NCI-H146 (cell line): Measurements from ENCODE around the gene FGF6.
A peak's percentile ranks its signal among the peaks of the same experiment; 100 is the strongest.

Experiments used
- DNase-seq: peaks from one replicate; lab custom pipeline; 2025; lab: John Stamatoyannopoulos, UW

The FGF6 gene

DNA sequence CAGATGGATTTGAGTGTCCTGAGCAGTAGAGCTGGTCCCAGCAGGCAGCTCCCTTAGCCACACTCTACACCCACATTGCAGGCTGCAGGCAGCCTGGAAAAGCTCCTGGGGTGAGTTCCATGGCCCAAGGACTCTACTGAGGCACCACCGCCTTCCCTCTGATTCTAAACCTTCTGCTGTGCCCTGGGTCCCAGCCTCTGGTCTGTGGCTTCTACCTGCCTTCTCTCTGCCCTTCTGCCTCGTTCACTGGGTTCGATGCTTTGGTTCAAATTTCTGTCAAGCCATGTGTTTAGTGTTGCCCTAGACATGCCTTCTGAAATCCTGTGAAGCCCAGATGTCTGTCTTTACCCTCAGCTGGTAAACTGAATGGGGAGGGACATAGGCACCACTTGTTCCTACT is 1.5 kb upstream of the FGF6 start:
- no peak for DNase-seq

DNA sequence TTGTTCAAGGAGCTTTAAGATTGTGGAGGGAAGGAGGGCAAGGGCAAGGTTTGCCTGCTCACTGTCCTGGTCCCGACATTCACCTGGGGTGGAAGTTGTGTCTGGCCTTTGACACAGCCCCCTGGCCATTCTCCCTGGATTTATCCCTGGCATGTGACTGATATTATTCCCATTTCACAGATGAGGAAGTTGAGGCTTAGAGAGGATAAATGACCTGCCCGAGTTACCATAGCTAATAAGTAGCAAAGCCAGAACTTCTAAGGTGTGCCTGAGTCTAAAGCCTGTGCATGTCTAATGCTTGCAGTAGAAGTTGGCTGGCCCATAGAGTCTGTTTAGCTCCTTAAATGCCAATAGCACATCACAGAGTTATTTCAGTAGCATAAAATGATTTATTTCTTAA is 720 bp upstream of the FGF6 start:
- no peak for DNase-seq

DNA sequence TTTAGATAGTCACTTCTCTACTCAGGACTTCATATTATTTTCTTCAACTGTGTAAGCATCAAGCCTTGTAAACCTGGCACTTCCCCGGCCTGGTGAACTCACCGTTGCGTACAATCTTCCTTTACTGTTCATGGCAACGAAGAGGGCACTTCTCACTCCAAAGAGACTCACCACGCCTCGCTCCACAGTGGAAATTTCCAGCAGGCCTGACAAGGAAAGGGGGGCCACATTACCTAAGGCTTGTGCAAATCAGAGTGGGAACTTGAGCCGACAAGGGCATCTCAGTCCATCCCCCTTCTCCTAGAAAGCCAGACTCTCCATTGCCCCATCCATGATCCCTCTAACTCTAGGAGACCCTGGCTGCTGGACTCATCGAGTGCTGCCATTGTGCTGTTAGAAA is 1.6 kb downstream of the FGF6 start:
- no peak for DNase-seq

DNA sequence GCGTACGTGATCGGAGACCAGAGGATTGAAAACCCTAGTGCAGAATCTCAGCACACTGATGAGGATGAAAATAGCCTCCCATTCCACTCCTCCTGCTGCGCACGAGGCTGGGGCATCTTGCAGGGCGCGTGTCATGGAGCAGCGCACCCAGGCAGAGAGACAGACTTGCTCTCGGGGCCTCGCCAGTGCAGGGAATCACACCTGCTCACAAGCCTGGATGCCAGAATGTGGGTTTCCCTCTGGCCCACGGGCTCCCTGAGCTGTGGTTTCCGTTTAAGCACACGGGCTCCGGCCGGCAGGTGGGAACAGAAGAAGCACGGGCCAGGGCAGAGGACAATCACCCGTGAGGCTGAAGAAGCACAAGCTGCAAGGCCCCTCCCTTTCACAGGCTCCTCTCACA is 2.0 kb downstream of the FGF6 start:
- no peak for DNase-seq

DNA sequence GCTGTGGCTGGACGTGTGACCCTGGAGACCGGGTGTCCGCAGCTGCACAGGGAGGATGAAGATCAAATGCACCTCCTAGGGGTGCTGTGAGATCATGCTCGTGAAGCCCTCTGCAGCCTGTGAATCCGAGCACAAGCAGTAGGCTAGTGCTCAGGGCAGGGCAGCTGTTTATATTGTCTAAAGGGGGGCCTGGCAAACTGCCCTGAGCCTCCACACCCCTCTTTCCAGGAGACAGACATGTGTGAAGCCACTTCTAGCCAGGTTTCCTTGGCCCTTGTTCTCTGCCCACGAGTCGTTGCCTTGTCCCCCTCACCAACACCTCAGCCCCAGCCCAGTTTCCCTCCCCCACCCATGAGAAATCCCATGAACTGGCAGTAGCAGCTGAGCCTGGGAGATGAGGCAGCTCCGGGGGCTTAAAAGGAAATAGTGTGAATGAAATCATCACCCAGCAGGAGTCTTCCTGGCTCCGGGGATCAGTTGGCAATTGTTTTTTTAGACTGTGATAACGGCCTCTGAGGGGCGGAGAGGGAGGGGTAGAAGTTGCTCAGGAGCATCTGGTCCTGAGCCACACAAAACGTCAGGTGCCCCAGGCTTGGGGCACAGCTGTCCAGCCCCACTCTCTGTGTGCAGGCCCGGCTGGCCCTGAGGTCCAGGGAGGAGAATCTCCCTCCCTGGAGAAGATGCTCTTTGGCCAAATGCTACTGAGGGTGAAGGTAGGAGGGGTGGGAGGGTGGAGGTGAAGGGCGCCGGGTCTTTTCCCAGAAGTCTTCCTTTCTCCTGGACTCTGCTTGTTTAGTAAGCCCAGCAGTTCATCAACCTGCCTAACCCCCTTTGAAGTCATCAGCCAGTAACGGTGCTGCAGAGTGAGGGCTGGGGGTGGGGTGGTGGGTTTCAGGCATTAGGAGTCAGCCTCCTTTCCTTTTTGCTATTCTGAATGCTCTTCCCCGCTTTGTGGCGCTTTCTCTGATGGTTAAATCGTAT is 4.0 kb downstream of the FGF6 start:
- peak; percentile 91 for DNase-seq

- peak; percentile 50 for DNase-seq
Observed at GRCh38 chr12:4440187-4440941, 5.3 kb downstream of the FGF6 start.

DNA sequence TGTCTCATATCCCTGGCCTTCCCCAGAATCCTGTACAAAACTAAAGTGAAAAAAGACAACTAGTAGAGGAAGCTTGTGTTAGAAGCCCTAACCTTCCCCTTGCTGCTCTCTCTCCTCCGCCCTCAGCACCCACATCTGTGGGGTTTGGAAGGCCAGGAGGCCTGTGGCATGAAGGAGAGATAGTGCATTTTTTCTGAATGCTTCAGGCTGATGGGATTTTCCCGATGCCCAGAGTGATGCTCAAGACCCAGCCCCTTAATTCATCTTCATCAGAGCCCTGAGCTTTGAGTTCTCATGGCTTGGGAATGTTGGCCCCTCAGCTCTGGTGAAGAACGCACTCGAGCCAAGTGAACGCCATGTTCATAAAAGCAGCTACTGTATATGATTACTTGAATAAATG is 5.9 kb downstream of the FGF6 start:
- DNase-seq, result no peak

DNA sequence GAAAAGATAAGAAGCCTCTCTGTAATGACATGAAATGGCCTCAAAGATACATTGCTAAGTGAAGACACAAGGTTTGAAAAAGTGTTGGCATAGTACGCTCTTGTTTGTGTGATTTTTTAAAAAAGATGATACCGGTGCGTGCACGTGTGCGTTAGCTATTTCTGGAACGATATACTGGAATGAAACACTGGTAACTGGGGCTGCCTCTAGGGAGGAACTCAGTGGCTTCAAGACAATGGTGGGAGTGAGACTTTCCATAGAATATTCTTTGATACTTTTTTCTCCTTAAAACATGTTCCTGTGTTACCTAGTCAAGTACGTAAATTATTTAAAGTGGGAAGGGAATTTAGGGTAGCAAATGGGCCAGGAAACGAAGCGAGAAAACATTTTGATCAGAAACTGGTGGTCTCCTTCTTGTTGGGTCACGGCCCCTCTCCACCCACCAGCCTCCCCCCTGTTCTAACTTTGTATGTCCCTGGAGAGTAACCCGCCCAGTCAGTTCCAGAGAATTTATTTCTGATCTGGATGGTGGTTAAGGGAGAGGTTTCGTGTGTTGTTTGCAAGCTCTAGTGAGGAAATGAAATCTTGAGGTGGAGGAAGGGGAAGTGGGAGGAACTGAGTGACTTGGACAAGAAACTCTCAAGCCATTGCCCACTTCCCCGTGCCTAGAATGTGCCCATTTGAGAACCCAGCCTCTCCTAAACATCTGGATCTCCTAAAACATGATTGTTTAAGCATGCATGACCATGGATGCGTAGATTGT is 6.6 kb downstream of the FGF6 start:
- DNase-seq, result no peak

GRCh38 chr12:4435537-4435936 is 10.1 kb downstream of the FGF6 start:
- DNase-seq, result no peak

DNA sequence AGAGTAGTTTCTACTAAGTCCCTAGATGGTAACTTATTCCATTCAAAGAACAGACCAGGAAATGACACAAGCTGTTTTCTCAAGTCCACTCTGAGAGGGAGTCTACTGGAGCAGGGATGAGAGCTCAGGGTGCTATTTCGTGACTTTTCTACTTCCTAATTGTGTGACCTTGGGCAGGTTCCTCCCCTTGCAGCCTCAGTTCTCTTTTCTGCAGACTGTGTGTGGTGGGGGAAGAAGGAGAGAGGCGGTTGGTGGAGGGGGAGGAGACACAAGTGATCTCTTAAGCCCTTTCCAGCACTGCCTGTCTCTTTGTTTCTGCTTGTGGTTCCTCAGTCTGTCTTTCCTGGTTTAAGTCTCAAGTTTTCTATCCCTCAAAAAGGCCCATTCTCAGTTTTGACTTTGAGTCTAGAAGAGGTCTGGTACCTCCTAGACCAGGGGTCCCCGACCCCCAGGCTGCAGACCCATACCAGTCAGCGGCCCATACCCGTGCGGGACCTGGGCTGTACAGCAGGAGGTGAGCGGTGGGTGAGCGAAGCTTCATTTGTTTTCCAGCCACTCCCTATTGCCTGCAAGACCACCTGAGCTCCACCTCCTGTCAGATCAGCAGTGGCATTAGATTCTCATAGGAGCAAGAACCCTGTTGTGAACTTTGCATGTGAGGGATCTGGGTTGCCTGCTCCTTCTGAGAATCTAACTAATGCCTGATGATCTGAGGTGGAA is 10.7 kb downstream of the FGF6 start:
- no peak for DNase-seq

- no peak for DNase-seq
Observed at GRCh38 chr12:4434301-4434700, 11.3 kb downstream of the FGF6 start.

- DNase-seq, result no peak
Observed at GRCh38 chr12:4433745-4434058, 11.9 kb downstream of the FGF6 start.

DNA sequence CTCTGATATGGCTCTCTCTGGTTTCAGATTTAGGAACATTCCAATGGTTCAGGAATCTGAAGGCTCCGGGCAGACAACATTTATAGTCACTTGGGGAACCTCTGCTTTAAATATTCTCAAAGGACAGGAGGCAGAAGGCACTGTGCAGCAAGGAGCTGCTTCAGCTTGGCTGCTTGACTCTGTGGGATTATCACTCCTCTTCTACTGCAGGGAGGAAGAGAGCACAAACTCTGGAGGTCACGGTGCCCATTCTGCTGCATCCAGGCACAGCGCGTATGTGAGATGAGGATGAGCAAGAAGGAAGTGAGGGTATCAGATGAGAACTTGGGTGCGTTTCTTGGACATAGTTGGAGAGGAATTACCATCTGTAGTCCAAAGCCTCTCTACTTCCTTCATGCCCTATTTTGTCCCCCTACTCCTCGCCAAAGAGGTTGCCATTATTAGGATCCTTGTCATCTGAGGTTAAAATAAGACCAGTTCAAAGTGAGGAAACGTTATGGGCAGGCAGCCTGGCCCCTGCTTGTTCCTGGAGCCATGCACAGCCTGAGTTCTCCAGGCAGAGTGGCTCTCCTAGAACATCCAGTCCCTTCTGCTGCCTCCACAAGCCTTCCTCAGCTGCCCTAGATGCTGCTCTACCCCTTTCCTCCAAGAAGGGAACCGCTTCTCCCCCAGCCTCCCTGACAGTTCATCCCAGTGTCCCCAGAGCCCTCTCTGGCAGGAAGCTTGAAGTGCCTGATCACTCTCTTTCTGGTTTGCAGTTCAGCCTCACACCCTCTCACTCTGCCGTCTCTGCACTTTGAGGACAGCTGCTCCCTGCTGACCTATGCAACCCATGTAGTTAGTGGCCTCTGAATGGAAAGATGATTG is 12.5 kb downstream of the FGF6 start:
- DNase-seq, result no peak

GRCh38 chr12:4431866-4432265 is 13.7 kb downstream of the FGF6 start:
- no peak for DNase-seq

DNA sequence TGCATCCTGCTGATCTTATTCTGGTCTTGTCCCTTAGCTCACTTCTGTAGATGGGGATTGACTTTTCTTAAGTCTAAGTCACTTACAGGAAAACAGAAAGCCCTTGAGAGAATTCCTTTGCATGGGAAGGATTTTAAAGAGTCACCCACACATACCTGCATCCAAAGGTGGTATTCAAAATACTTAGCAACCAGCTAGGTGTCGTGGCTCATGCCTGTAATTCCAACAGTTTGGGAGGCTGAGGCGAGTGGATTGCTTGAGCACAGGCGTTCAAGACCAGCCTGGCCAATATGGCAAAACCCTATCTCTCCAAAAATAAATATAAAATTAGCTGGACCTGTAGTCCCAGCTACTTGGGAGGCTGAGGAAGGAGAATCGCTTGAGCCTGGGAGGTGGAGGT is 14.2 kb downstream of the FGF6 start:
- DNase-seq, result no peak

- no peak for DNase-seq
Observed at GRCh38 chr12:4424422-4424821, 21.2 kb downstream of the FGF6 start.

GRCh38 chr12:4423528-4424195 is 22.0 kb downstream of the FGF6 start:
- DNase-seq, result no peak

DNA sequence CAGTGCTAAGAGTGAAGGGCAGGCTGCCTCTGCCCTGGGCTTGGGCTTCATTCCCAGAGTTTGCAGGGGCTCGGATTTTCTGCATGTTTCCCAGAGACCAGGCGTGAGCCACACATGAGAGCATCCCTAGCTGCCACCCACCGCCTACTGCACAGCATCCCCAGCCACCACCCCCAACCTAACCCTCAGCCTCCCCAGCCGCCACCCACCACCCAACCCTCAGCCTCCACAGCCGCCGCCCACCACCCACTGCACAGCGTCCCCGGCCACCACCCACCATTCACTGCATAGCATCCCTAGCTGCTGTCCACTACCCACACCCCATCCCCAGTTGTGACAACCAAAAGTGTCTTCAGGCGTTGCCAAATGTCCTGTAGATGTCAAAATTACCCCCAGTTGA is 22.6 kb downstream of the FGF6 start:
- no peak for DNase-seq

- DNase-seq, result peak; percentile 53
Observed at GRCh38 chr12:4421590-4422031, 24.0 kb downstream of the FGF6 start.

DNA sequence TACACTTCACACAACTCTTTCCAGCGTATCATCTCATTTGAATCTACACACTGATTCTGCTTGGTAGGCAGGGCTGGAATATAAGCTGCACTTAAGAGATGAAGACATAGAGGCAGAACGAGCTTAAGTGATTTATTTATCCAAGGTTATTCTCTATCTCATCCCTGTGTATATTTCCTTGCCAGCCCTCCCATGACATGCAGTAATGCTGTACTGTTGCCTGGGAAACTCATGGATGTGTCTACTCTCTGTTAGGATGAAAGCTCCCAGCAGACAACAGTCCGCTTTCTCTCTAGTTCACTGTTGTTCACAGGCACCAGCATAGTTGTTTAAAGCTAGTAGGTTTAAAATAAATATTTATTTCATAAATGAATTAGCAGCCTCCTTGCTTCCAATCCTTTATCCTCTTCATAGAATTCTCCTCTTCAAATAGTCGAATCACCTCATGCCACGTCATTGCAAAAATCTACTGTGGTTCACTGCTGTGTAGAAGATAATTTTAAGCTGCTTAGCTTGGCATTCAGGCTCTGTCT is 25.4 kb downstream of the FGF6 start:
- DNase-seq, result no peak
